Gastroesophageal sphincter (tissue), 4 donors: ENCODE data around the gene PID1. TPM values are rescaled to one million over a fixed set of nuclear protein-coding genes. Genes with fewer than 3 reads are reported as not detected.

Source experiments
- small RNA-seq, 4 donors: library from RNA; depleted of rRNA; stranded (forward); fragments of <200 nt; gene quantifications; one replicate each; pipeline ENCODE3, GENCODE V24; 2016
- total RNA-seq, 4 donors: library from RNA; depleted of rRNA; stranded (reverse); fragments of >200 nt; gene quantifications; one replicate each; pipeline ENCODE4 v1.1.0, GENCODE V29; 2016

The PID1 gene
- total RNA-seq, 4 donors from 2014 or later = 34.4 to 62.4 (median 54.9) TPM

Small RNA genes within 50 kb of the gene (small RNA-seq; reads per million reads assigned to genes)
- gene RN7SKP283 = 0 to 1.1 (median 0) reads per million in 4 donors
